GM23338 (cell line): ENCODE measurements around the gene S100A1. TPM values are rescaled to one million over a fixed set of nuclear protein-coding genes. Genes with fewer than 3 reads are reported as not detected.

Source experiments
- ATAC-seq: fragments of 200-7000 bp; cut with Tn5 transposase; 3 replicates; pipeline ENCODE4 v1.9.1; 2020
- DNase-seq: peaks from one replicate; pipeline ENCODE4 v3.0.0-alpha.2; 2015; ENCODE audit warnings: low spot score
- H2AFZ ChIP-seq: fragments of 200-600 bp; sonication (generic); 2 replicates; pipeline ENCODE4 v1.8.0; 2016; ENCODE audit warnings: antibody characterized with exemption, mild to moderate bottlenecking, moderate library complexity
- H3F3A ChIP-seq: fragments of 200-600 bp; sonication (generic); replicated peaks from 2 replicates; pipeline ENCODE4 v1.8.0; 2017; ENCODE audit warnings: antibody characterized with exemption, mixed run types, low read depth
- H3K27ac ChIP-seq: fragments of 200-600 bp; sonication (generic); 2 replicates; pipeline ENCODE4 v1.6.1; 2016; ENCODE audit warnings: low read depth
- H3K27me3 ChIP-seq: fragments of 200-600 bp; sonication (generic); 2 replicates; pipeline ENCODE4 v1.8.0; 2016; ENCODE audit warnings: mild to moderate bottlenecking, mixed run types, moderate library complexity; ENCODE audit not compliant: insufficient read depth
- H3K36me3 ChIP-seq: fragments of 200-600 bp; sonication (generic); 2 replicates; pipeline ENCODE4 v1.8.0; 2016; ENCODE audit warnings: mild to moderate bottlenecking; ENCODE audit not compliant: insufficient read depth
- H3K4me1 ChIP-seq: fragments of 200-600 bp; sonication (generic); 2 replicates; pipeline ENCODE4 v1.8.0; 2016; ENCODE audit warnings: mild to moderate bottlenecking, moderate library complexity; ENCODE audit not compliant: insufficient read depth
- H3K4me2 ChIP-seq: fragments of 200-600 bp; sonication (generic); 2 replicates; pipeline ENCODE4 v1.7.1; 2017; ENCODE audit warnings: mixed run types
- H3K4me3 ChIP-seq: fragments of 200-600 bp; sonication (generic); 2 replicates; pipeline ENCODE4 v1.6.1; 2016; ENCODE audit warnings: mixed run types
- H3K79me2 ChIP-seq: fragments of 200-600 bp; sonication (generic); replicated peaks from 2 replicates; pipeline ENCODE4 v1.8.0; 2017; ENCODE audit warnings: mild to moderate bottlenecking; ENCODE audit not compliant: insufficient read depth
- H3K9me2 ChIP-seq: fragments of 200-600 bp; sonication (generic); 2 replicates; pipeline ENCODE4 v1.8.0; 2017; ENCODE audit not compliant: insufficient read depth
- H4K20me1 ChIP-seq: fragments of 200-600 bp; sonication (generic); replicated peaks from 2 replicates; pipeline ENCODE4 v1.8.0; 2017; ENCODE audit warnings: mild to moderate bottlenecking; ENCODE audit not compliant: insufficient read depth
- H3K27ac Mint-ChIP-seq: 2 replicates; pipeline ENCODE4 v1.8.0; 2020; ENCODE audit warnings: inconsistent platforms, mild to moderate bottlenecking, moderate library complexity, mixed read lengths
- H3K27me3 Mint-ChIP-seq: 3 replicates; pipeline ENCODE4 v1.8.0; 2022; ENCODE audit warnings: low read depth, mild to moderate bottlenecking, moderate library complexity, mixed read lengths, inconsistent platforms; ENCODE audit not compliant: insufficient read depth, poor library complexity
- H3K36me3 Mint-ChIP-seq: 3 replicates; pipeline ENCODE4 v1.8.0; 2021; ENCODE audit warnings: low read depth, mild to moderate bottlenecking, inconsistent platforms, moderate library complexity, mixed read lengths
- H3K4me1 Mint-ChIP-seq: 3 replicates; pipeline ENCODE4 v1.8.0; 2020; ENCODE audit warnings: mild to moderate bottlenecking, inconsistent platforms, mixed read lengths
- H3K4me3 Mint-ChIP-seq: 3 replicates; pipeline ENCODE4 v1.8.0; 2021; ENCODE audit warnings: moderate library complexity, mild to moderate bottlenecking, inconsistent platforms, mixed read lengths
- H3K9me3 Mint-ChIP-seq: 3 replicates; pipeline ENCODE4 v1.8.0; 2020; ENCODE audit warnings: moderate library complexity, mild to moderate bottlenecking, inconsistent platforms, mixed read lengths
- CREB1 ChIP-seq: fragments of 250-450 bp; sonication (Bioruptor Pico); IDR thresholded peaks from 2 replicates; pipeline ENCODE4 v1.5.0; 2020; ENCODE audit warnings: low read depth, mild to moderate bottlenecking, moderate library complexity
- CTCF ChIP-seq, 2 experiments: fragments of 200-600 bp in 1 of 2; sonication (generic) in 1 of 2; conservative IDR thresholded peaks; 2 replicates each; pipeline versions ENCODE4 v1.5.1 to v1.6.1; 2016 to 2017; ENCODE audit warnings: antibody characterized with exemption in 2 of 2, low read depth in 2 of 2, mild to moderate bottlenecking in 2 of 2, moderate library complexity in 1 of 2
- ETS1 ChIP-seq: IDR thresholded peaks from 2 replicates; pipeline ENCODE4 v1.6.1; 2016; ENCODE audit warnings: antibody characterized with exemption
- EZH2 ChIP-seq: fragments of 200-600 bp; sonication (generic); IDR thresholded peaks from one replicate; pipeline ENCODE4 v1.8.0; 2017; ENCODE audit warnings: antibody characterized with exemption, mild to moderate bottlenecking, low read depth; ENCODE audit not compliant: unreplicated experiment
- EZH2phosphoT487 ChIP-seq: fragments of 200-600 bp; sonication (generic); IDR thresholded peaks from one replicate; pipeline ENCODE4 v1.8.1; 2018; ENCODE audit warnings: antibody characterized with exemption; ENCODE audit not compliant: unreplicated experiment
- JUNB ChIP-seq: IDR thresholded peaks from one replicate; pipeline ENCODE4 v1.6.1; 2016; ENCODE audit warnings: antibody characterized with exemption; ENCODE audit not compliant: unreplicated experiment
- NANOG ChIP-seq: IDR thresholded peaks from 2 replicates; pipeline ENCODE4 v1.6.1; 2016; ENCODE audit warnings: antibody characterized with exemption, borderline replicate concordance
- POLR2AphosphoS5 ChIP-seq: IDR thresholded peaks from 2 replicates; pipeline ENCODE4 v1.6.1; 2016; ENCODE audit warnings: antibody characterized with exemption, low read depth
- REST ChIP-seq: IDR thresholded peaks from one replicate; pipeline ENCODE4 v1.6.1; 2018; ENCODE audit warnings: antibody characterized with exemption; ENCODE audit not compliant: unreplicated experiment
- STAT1 ChIP-seq: IDR thresholded peaks from one replicate; pipeline ENCODE4 v1.6.1; 2016; ENCODE audit warnings: antibody characterized with exemption; ENCODE audit not compliant: unreplicated experiment
- ZNF114 ChIP-seq: fragments of 250-450 bp; sonication (Bioruptor Pico); IDR thresholded peaks from 2 replicates; pipeline ENCODE4 v1.5.0; 2020; ENCODE audit warnings: mild to moderate bottlenecking, moderate library complexity
- ZNF331 ChIP-seq: fragments of 250-450 bp; sonication (Bioruptor Pico); IDR thresholded peaks from 2 replicates; pipeline ENCODE4 v1.5.0; 2020; ENCODE audit warnings: low read depth, mild to moderate bottlenecking, moderate library complexity
- ZNF462 ChIP-seq: fragments of 250-450 bp; sonication (Bioruptor Pico); IDR thresholded peaks from 2 replicates; pipeline ENCODE4 v1.5.0; 2020; ENCODE audit warnings: mild to moderate bottlenecking, moderate library complexity
- polyA plus RNA-seq: library from polyadenylated mRNA; unstranded; fragments of >200 nt; fragmentation: Nextera tagmentation; extraction: Ambion mirVana; gene quantifications from 2 replicates; pipeline ENCODE4 v1.2.1, GENCODE V29; 2016
- total RNA-seq: library from RNA; depleted of rRNA; stranded (reverse); fragments of >200 nt; shearing (Covaris generic); gene quantifications from 2 replicates; pipeline ENCODE4 v1.2.3, GENCODE V29; 2014

Gene S100A1
- total and polyA plus RNA-seq, 2 experiments from 2014 or later: 0.13 to 0.66 TPM

DNA sequence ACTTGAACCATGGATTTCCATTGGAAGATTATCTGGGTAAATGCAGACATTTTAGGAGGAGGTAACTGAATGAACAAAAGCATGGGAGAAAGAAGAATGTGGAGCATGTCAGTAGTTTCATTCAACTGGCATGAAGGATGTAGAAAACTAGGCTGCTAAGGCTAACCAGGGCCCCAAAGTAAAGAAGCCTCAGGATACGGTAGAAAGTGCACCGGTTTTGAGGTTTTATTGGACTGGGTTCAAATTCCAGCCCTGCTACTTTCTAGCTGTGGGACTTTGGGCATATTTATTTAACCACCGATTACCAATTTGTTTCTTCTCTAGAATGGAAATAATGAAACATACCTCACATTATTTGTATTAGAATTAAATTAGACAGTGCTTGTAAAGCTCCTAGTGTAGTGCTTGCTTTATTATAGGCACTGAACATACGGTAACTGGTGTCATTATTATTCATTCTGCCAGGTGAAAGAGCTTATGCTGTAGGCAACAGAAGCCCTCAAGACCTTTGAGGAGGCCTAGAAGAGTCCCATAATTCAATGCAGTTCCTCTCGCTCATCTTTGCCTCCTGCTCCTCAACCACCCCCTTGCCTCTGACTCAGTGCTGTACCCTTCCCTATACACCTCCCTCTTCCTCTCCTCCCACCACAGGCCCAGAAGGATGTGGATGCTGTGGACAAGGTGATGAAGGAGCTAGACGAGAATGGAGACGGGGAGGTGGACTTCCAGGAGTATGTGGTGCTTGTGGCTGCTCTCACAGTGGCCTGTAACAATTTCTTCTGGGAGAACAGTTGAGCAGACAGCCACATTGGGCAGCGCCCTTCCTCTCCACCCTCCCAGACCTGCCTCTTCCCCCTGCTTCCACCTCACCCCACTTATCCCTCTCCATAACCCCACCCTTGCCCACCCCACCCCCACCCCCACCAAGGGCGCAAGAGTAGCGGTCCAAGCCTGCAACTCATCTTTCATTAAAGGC is 3.1 kb downstream of the S100A1 start:
- H3K4me2 ChIP-seq: no peak overlapping the region
- ATAC-seq: no peak
- H3K27me3 Mint-ChIP-seq: peaks cover 20% of the 10 kb centered on the region
- 0 out of 2 replicates have a peak, but pooled peaks cover 2% of the 10 kb centered on the region for H3K9me2 ChIP-seq
- no peaks in the 10 kb centered on the region for H3K9me3 Mint-ChIP-seq
- peaks cover 6% of the 10 kb centered on the region for H3K36me3 ChIP-seq
- peaks cover 43% of the 10 kb centered on the region for H3K4me1 Mint-ChIP-seq
- H3K4me3 Mint-ChIP-seq: no peak overlapping the region
- H3K27ac Mint-ChIP-seq: no peak overlapping the region
- no peak overlapping the region for H3K27ac ChIP-seq
- no peaks in the 10 kb centered on the region for H3K27me3 ChIP-seq
- H4K20me1 ChIP-seq: peaks cover 5% of the 10 kb centered on the region; the same call in 1 of the 2 replicates
- peaks cover 21% of the 10 kb centered on the region for H3K79me2 ChIP-seq
- H3K4me1 ChIP-seq: peaks cover 16% of the 10 kb centered on the region; the same call in 1 of the 2 replicates
- TF ChIP-seq CREB1 (CRISPR knock-in tag): no peak
- no peak for TF ChIP-seq ZNF331
- no peak for TF ChIP-seq ZNF114 (CRISPR knock-in tag)
- TF ChIP-seq CTCF (conservative IDR thresholded peaks at IDR 0.05; ENCODE audit: low read depth in 2 of 2): no peak
- no peak for TF ChIP-seq EZH2phosphoT487
- TF ChIP-seq REST: no peak
- TF ChIP-seq EZH2: no peak
- no peak for TF ChIP-seq NANOG
- no peak for TF ChIP-seq STAT1
- TF ChIP-seq ETS1: no peak
- no peak for TF ChIP-seq POLR2AphosphoS5
- no peak for TF ChIP-seq ZNF462 (CRISPR knock-in tag)
- no peak for TF ChIP-seq JUNB
- H3F3A ChIP-seq: peaks cover 12% of the 10 kb centered on the region; the same call in 1 of the 2 replicates
- H2AFZ ChIP-seq: no peak overlapping the region
- DNase-seq: no peak
- H3K36me3 Mint-ChIP-seq: peaks cover 28% of the 10 kb centered on the region
- no peak overlapping the region for H3K4me3 ChIP-seq
